HCT116 (cell line): ENCODE measurements around the gene GRM3. TPM values are rescaled to one million over a fixed set of nuclear protein-coding genes. Genes with fewer than 3 reads are reported as not detected.

Experiments
- ATAC-seq: fragments of 200-7000 bp; cut with Tn5 transposase; 2 replicates; pipeline ENCODE4 v1.9.1; 2020; ENCODE audit warnings: mild to moderate bottlenecking, moderate library complexity
- BruUV-seq: library from RNA; stranded (reverse); fragments of 400-500 nt; replicated peaks from 2 replicates; lab custom pipeline; 2021; lab: Mats Ljungman, UMichigan
- CTCF ChIA-PET: fragments of 300-600 bp; sonication (Branson Sonifier 250); formaldehyde crosslinking; loops from one replicate; lab custom pipeline; 2021; ENCODE audit warnings: antibody characterized with exemption; lab: Charles Lee
- POLR2A ChIA-PET: fragments of 300-600, 350-600 bp; sonication (Branson Sonifier 250); formaldehyde crosslinking; loops from one replicate; lab custom pipeline; 2021; ENCODE audit warnings: antibody characterized with exemption; lab: Charles Lee
- RAD21 ChIA-PET, 2 experiments: fragments of 300-600 bp; sonication (Branson Sonifier 250); formaldehyde crosslinking; loops; one replicate each; lab custom pipeline; 2023; ENCODE audit warnings: low total read pairs in 2 of 2; ENCODE audit not compliant: uncharacterized antibody in 2 of 2, unreplicated experiment in 2 of 2, low non-redundant PET in 1 of 2; lab: Charles Lee
- DNase-seq: peaks from one replicate; pipeline ENCODE4 v3.0.0-alpha.2; 2010; ENCODE audit warnings: low read depth, low spot score
- H2AFZ ChIP-seq: fragments of 200-600 bp; shearing (Covaris generic), sonication (generic); 2 replicates; pipeline ENCODE4 v1.6.1; 2017; ENCODE audit warnings: low read depth, mixed run types, mixed read lengths, antibody characterized with exemption, low read length; ENCODE audit not compliant: poor library complexity, severe bottlenecking
- H3K27ac ChIP-seq: 2 replicates; pipeline ENCODE4 v1.5.1; 2012; ENCODE audit warnings: low read depth, low read length
- H3K27me3 ChIP-seq: fragments of 200-600 bp; sonication (generic); 2 replicates; pipeline ENCODE4 v1.6.1; 2016; ENCODE audit warnings: mixed run types, low read length, mixed read lengths; ENCODE audit not compliant: insufficient read depth
- H3K36me3 ChIP-seq, 2 experiments: fragments of 200-500 bp in 1 of 2; fragments of 200-600 bp in 1 of 2; sonication (Bioruptor generic) in 1 of 2; sonication (generic) in 1 of 2; 2 replicates each; pipeline versions ENCODE4 v1.5.1 to v1.6.1; 2014 to 2016; ENCODE audit warnings: low read length in 2 of 2, inconsistent platforms in 1 of 2, mixed read lengths in 1 of 2, mixed run types in 1 of 2; ENCODE audit not compliant: insufficient read depth in 2 of 2, control insufficient read depth in 1 of 2
- H3K4me1 ChIP-seq, 2 experiments: fragments of 200-600 bp in 1 of 2; sonication (generic) in 1 of 2; 2 replicates each; pipeline versions ENCODE4 v1.5.1 to v1.6.1; 2012 to 2017; ENCODE audit warnings: low read length in 2 of 2, inconsistent platforms in 1 of 2, mild to moderate bottlenecking in 1 of 2, mixed read lengths in 1 of 2, mixed run types in 1 of 2, moderate library complexity in 1 of 2; ENCODE audit not compliant: insufficient read depth in 2 of 2, control insufficient read depth in 1 of 2
- H3K4me2 ChIP-seq: fragments of 200-600 bp; sonication (generic); 2 replicates; pipeline ENCODE4 v1.6.1; 2017; ENCODE audit warnings: mixed run types, low read length, mixed read lengths
- H3K4me3 ChIP-seq, 2 experiments: fragments of 200-600 bp in 1 of 2; sonication (generic) in 1 of 2; replicated peaks in 1 of 2; 2 replicates each; pipeline ENCODE4 v1.5.1; 2011 to 2016; ENCODE audit warnings: low read length in 2 of 2, control low read depth in 1 of 2, low read depth in 1 of 2, mild to moderate bottlenecking in 1 of 2, mixed read lengths in 1 of 2, mixed run types in 1 of 2
- H3K79me2 ChIP-seq: fragments of 200-600 bp; sonication (generic); 2 replicates; pipeline ENCODE4 v1.6.1; 2017; ENCODE audit warnings: mild to moderate bottlenecking, mixed run types, low read length, moderate library complexity, mixed read lengths; ENCODE audit not compliant: insufficient read depth
- H3K9ac ChIP-seq: fragments of 200-600 bp; sonication (generic); 2 replicates; pipeline ENCODE4 v1.6.1; 2016; ENCODE audit warnings: low read length, mixed read lengths
- H3K9me2 ChIP-seq: fragments of 200-600 bp; sonication (generic), shearing (Covaris generic); 2 replicates; pipeline ENCODE4 v1.6.1; 2017; ENCODE audit warnings: mixed run types, mild to moderate bottlenecking, moderate library complexity; ENCODE audit not compliant: insufficient read depth
- H3K9me3 ChIP-seq, 2 experiments: fragments of 200-500 bp in 1 of 2; fragments of 200-600 bp in 1 of 2; sonication (Bioruptor generic) in 1 of 2; sonication (generic) in 1 of 2; 2 replicates each; pipeline ENCODE4 v1.6.1; 2014 to 2017; ENCODE audit warnings: low read length in 2 of 2, mixed read lengths in 2 of 2, inconsistent platforms in 1 of 2, low read depth in 1 of 2, mild to moderate bottlenecking in 1 of 2, mixed run types in 1 of 2, moderate library complexity in 1 of 2; ENCODE audit not compliant: control insufficient read depth in 1 of 2, insufficient read depth in 1 of 2
- H4K20me1 ChIP-seq: fragments of 200-600 bp; sonication (generic), shearing (Covaris generic); 2 replicates; pipeline ENCODE4 v1.6.1; 2017; ENCODE audit warnings: mixed run types, mild to moderate bottlenecking, moderate library complexity; ENCODE audit not compliant: insufficient read depth
- CEBPB ChIP-seq: IDR thresholded peaks from 2 replicates; pipeline ENCODE4 v1.6.1; 2012; ENCODE audit warnings: low read depth
- CTCF ChIP-seq, 3 experiments: fragments of 200-600 bp in 1 of 3; sonication (generic) in 1 of 3; IDR thresholded peaks in 2 of 3; conservative IDR thresholded peaks in 1 of 3; 2 replicates each; pipeline ENCODE4 v1.5.1; 2012 to 2017; ENCODE audit warnings: low read depth in 2 of 3, low read length in 2 of 3, antibody characterized with exemption in 1 of 3, borderline replicate concordance in 1 of 3, control low read depth in 1 of 3, mild to moderate bottlenecking in 1 of 3, mixed read lengths in 1 of 3, mixed run types in 1 of 3, moderate library complexity in 1 of 3; ENCODE audit not compliant: insufficient read depth in 1 of 3
- EGR1 ChIP-seq: IDR thresholded peaks from 2 replicates; pipeline ENCODE4 v1.6.1; 2012; ENCODE audit warnings: low read depth
- ELF1 ChIP-seq: IDR thresholded peaks from 2 replicates; pipeline ENCODE4 v1.6.1; 2012; ENCODE audit warnings: low read depth, borderline replicate concordance
- EZH2 ChIP-seq: fragments of 200-600 bp; sonication (generic); IDR thresholded peaks from 2 replicates; pipeline ENCODE4 v1.6.1; 2017; ENCODE audit warnings: antibody characterized with exemption, mixed run types
- EZH2phosphoT487 ChIP-seq: fragments of 200-600 bp; IDR thresholded peaks from 2 replicates; pipeline ENCODE4 v1.6.1; 2018; ENCODE audit warnings: antibody characterized with exemption, borderline replicate concordance
- FOSL1 ChIP-seq: IDR thresholded peaks from 2 replicates; pipeline ENCODE4 v1.6.1; 2012; ENCODE audit warnings: low read depth
- JUND ChIP-seq: IDR thresholded peaks from 2 replicates; pipeline ENCODE4 v1.6.1; 2012
- MAX ChIP-seq: IDR thresholded peaks from 2 replicates; pipeline ENCODE4 v1.6.1; 2012
- POLR2A ChIP-seq: IDR thresholded peaks from 2 replicates; pipeline ENCODE4 v1.7.0; 2011; ENCODE audit warnings: borderline replicate concordance; ENCODE audit not compliant: insufficient read depth, insufficient read length; ENCODE audit errors: extremely low read depth
- POLR2AphosphoS5 ChIP-seq: IDR thresholded peaks from 2 replicates; pipeline ENCODE4 v1.6.1; 2011; ENCODE audit warnings: mild to moderate bottlenecking, low read depth, low read length, moderate library complexity
- RAD21 ChIP-seq: IDR thresholded peaks from 2 replicates; pipeline ENCODE4 v1.6.1; 2012; ENCODE audit warnings: low read depth, mild to moderate bottlenecking
- SP1 ChIP-seq: IDR thresholded peaks from 2 replicates; pipeline ENCODE4 v1.6.1; 2012; ENCODE audit warnings: low read depth
- TCF7L2 ChIP-seq: IDR thresholded peaks from 2 replicates; pipeline ENCODE4 v1.7.0; 2011; ENCODE audit warnings: borderline replicate concordance, inconsistent platforms; ENCODE audit not compliant: insufficient read depth, insufficient read length; ENCODE audit errors: extremely low read depth
- YY1 ChIP-seq: IDR thresholded peaks from 2 replicates; pipeline ENCODE4 v1.6.1; 2011; ENCODE audit warnings: low read length, low read depth, moderate library complexity, mild to moderate bottlenecking; ENCODE audit not compliant: insufficient replicate concordance; ENCODE audit errors: extremely low read depth
- ZBTB33 ChIP-seq: IDR thresholded peaks from 2 replicates; pipeline ENCODE4 v1.6.1; 2011; ENCODE audit warnings: mild to moderate bottlenecking, low read length, moderate library complexity; ENCODE audit not compliant: insufficient replicate concordance; ENCODE audit errors: extremely low read depth
- ZFX ChIP-seq: fragments of 450-650 bp; IDR thresholded peaks from 2 replicates; pipeline ENCODE4 v1.6.1; 2017
- ZNF274 ChIP-seq: fragments of 200-500 bp; sonication (Bioruptor generic); IDR thresholded peaks from 2 replicates; pipeline ENCODE4 v1.6.1; 2014; ENCODE audit warnings: mild to moderate bottlenecking, low read depth, low read length, inconsistent platforms
- intact Hi-C: fragments of 100-400 bp; cut with micrococcal nuclease; formaldehyde crosslinking; loops from 2 replicates; pipeline ENCODE4 v1.10.0; 2022
- total RNA-seq: library from RNA; stranded (reverse); gene quantifications from one replicate; pipeline ENCODE4 v1.2.1, GENCODE V29; 2021; ENCODE audit not compliant: unreplicated experiment

The GRM3 gene
- total RNA-seq, 1 experiment from 2014 or later = not detected

DNA sequence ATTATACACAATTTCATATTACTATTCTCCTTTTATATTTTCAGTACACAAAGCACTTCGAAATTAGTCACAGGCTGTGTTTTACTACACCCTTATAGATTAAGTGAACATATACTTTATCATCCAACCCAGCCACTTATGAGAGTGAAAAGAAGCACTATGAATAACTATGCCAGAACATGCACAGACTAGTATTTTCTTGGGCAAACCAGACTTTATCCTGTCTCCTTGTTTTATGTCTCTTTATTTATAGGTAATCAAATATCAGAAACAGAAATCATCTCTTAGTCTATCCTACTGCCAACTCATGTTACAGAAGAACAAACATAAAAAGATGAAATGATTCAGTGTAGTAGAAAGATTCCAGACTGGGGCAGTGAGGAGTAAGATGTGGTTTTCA lies 171.8 kb downstream of the GRM3 start:
- no peak for ATAC-seq
- H3K4me3 ChIP-seq = no peak overlapping the region
- no peak overlapping the region for H3K9ac ChIP-seq
- BruUV-seq = no TSS peak
- TF ChIP-seq POLR2AphosphoS5 (no peak), JUND (no peak), ZBTB33 (no peak), EGR1 (no peak), MAX (no peak), ELF1 (no peak), RAD21 (no peak), CTCF (IDR thresholded peaks at IDR 0.05 in 2 of 3, conservative IDR thresholded peaks at IDR 0.05 in 1 of 3; ENCODE audit: borderline replicate concordance in 1 of 3, insufficient read depth in 1 of 3, low read depth in 2 of 3, low read length in 2 of 3) (no peak), CEBPB (no peak), FOSL1 (no peak), EZH2 (no peak), TCF7L2 (no peak), YY1 (no peak), ZFX (no peak), SP1 (no peak), POLR2A (no peak), ZNF274 (no peak), EZH2phosphoT487 (no peak)
- TF ChIP-seq, all 23 proteins: peak for 0
- Histone ChIP-seq H3K4me2 (no peak overlapping the region), H4K20me1 (no peaks in the 10 kb centered on the region), H2AFZ (no peak overlapping the region), H3K9me2 (0 out of 2 replicates have a peak, but pooled peaks cover under 1% of the 10 kb centered on the region), H3K27me3 (0 out of 2 replicates have a peak, but pooled peaks cover 5% of the 10 kb centered on the region), H3K9me3 (no peaks in the 10 kb centered on the region), H3K4me1 (no peaks in the 10 kb centered on the region), H3K36me3 (no peaks in the 10 kb centered on the region), H3K79me2 (no peaks in the 10 kb centered on the region), H3K27ac (no peak overlapping the region)
- POLR2A ChIA-PET = no interaction called here
- DNase-seq = no peak
- RAD21 ChIA-PET = interaction anchor here in 1 of 2 experiments (1.0 kb wide), 1 partner anchor 925 kb away, joined by 3 read pairs; no protein-coding TSS in a partner anchor
- intact Hi-C loops = loop anchor here (1.0 to 5.0 kb wide), 2 partner anchors 148 to 925 kb away; no protein-coding TSS in a partner anchor
- CTCF ChIA-PET = interaction anchor here (0.7 to 2.7 kb wide), 13 partner anchors 10 to 940 kb away, joined by 3 to 33 read pairs (median 3); no protein-coding TSS in a partner anchor
